ENCODE data around the gene STEAP3.

DNA sequence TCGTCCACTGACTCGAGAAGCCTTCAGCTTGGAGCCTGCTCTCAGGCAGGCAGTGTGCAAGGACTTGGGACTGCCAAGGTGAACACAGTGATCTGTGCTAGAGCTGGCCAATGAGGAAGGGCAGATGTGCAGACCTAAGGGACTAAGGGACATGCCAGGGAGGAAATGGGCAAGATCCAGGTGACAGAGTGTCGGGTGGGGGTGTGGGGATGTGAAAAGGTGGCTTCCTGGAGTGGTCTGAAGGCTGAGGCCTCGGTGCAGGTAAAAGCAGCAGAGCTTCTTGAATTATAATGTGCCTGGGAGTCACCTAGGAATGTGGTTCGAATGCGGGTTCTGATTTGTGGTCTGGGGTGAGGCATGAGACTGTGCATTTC is 42.0 kb downstream of the STEAP3 start:
- TF ChIP-seq, protein P1, sequence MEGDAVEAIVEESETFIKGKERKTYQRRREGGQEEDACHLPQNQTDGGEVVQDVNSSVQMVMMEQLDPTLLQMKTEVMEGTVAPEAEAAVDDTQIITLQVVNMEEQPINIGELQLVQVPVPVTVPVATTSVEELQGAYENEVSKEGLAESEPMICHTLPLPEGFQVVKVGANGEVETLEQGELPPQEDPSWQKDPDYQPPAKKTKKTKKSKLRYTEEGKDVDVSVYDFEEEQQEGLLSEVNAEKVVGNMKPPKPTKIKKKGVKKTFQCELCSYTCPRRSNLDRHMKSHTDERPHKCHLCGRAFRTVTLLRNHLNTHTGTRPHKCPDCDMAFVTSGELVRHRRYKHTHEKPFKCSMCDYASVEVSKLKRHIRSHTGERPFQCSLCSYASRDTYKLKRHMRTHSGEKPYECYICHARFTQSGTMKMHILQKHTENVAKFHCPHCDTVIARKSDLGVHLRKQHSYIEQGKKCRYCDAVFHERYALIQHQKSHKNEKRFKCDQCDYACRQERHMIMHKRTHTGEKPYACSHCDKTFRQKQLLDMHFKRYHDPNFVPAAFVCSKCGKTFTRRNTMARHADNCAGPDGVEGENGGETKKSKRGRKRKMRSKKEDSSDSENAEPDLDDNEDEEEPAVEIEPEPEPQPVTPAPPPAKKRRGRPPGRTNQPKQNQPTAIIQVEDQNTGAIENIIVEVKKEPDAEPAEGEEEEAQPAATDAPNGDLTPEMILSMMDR (conservative IDR thresholded peaks at IDR 0.05; ENCODE audit: low read length): no peak
- no peak for TF ChIP-seq EZH2phosphoT487 (IDR thresholded peaks at IDR 0.05; ENCODE audit: borderline replicate concordance)

All from Loucy (cell line).